GM23338 (cell line): ENCODE results near the gene MCAT. TPM values are rescaled to one million over a fixed set of nuclear protein-coding genes. Genes with fewer than 3 reads are reported as not detected.

Source experiments
- ATAC-seq: fragments of 200-7000 bp; cut with Tn5 transposase; 3 replicates; pipeline ENCODE4 v1.9.1; 2020
- DNase-seq: peaks from one replicate; pipeline ENCODE4 v3.0.0-alpha.2; 2015; ENCODE audit warnings: low spot score
- H2AFZ ChIP-seq: fragments of 200-600 bp; sonication (generic); 2 replicates; pipeline ENCODE4 v1.8.0; 2016; ENCODE audit warnings: antibody characterized with exemption, mild to moderate bottlenecking, moderate library complexity
- H3F3A ChIP-seq: fragments of 200-600 bp; sonication (generic); replicated peaks from 2 replicates; pipeline ENCODE4 v1.8.0; 2017; ENCODE audit warnings: antibody characterized with exemption, mixed run types, low read depth
- H3K27ac ChIP-seq: fragments of 200-600 bp; sonication (generic); 2 replicates; pipeline ENCODE4 v1.6.1; 2016; ENCODE audit warnings: low read depth
- H3K27me3 ChIP-seq: fragments of 200-600 bp; sonication (generic); 2 replicates; pipeline ENCODE4 v1.8.0; 2016; ENCODE audit warnings: mild to moderate bottlenecking, mixed run types, moderate library complexity; ENCODE audit not compliant: insufficient read depth
- H3K36me3 ChIP-seq: fragments of 200-600 bp; sonication (generic); 2 replicates; pipeline ENCODE4 v1.8.0; 2016; ENCODE audit warnings: mild to moderate bottlenecking; ENCODE audit not compliant: insufficient read depth
- H3K4me1 ChIP-seq: fragments of 200-600 bp; sonication (generic); 2 replicates; pipeline ENCODE4 v1.8.0; 2016; ENCODE audit warnings: mild to moderate bottlenecking, moderate library complexity; ENCODE audit not compliant: insufficient read depth
- H3K4me2 ChIP-seq: fragments of 200-600 bp; sonication (generic); 2 replicates; pipeline ENCODE4 v1.7.1; 2017; ENCODE audit warnings: mixed run types
- H3K4me3 ChIP-seq: fragments of 200-600 bp; sonication (generic); 2 replicates; pipeline ENCODE4 v1.6.1; 2016; ENCODE audit warnings: mixed run types
- H3K79me2 ChIP-seq: fragments of 200-600 bp; sonication (generic); replicated peaks from 2 replicates; pipeline ENCODE4 v1.8.0; 2017; ENCODE audit warnings: mild to moderate bottlenecking; ENCODE audit not compliant: insufficient read depth
- H3K9me2 ChIP-seq: fragments of 200-600 bp; sonication (generic); 2 replicates; pipeline ENCODE4 v1.8.0; 2017; ENCODE audit not compliant: insufficient read depth
- H4K20me1 ChIP-seq: fragments of 200-600 bp; sonication (generic); replicated peaks from 2 replicates; pipeline ENCODE4 v1.8.0; 2017; ENCODE audit warnings: mild to moderate bottlenecking; ENCODE audit not compliant: insufficient read depth
- H3K27ac Mint-ChIP-seq: 2 replicates; pipeline ENCODE4 v1.8.0; 2020; ENCODE audit warnings: inconsistent platforms, mild to moderate bottlenecking, moderate library complexity, mixed read lengths
- H3K27me3 Mint-ChIP-seq: 3 replicates; pipeline ENCODE4 v1.8.0; 2022; ENCODE audit warnings: low read depth, mild to moderate bottlenecking, moderate library complexity, mixed read lengths, inconsistent platforms; ENCODE audit not compliant: insufficient read depth, poor library complexity
- H3K36me3 Mint-ChIP-seq: 3 replicates; pipeline ENCODE4 v1.8.0; 2021; ENCODE audit warnings: low read depth, mild to moderate bottlenecking, inconsistent platforms, moderate library complexity, mixed read lengths
- H3K4me1 Mint-ChIP-seq: 3 replicates; pipeline ENCODE4 v1.8.0; 2020; ENCODE audit warnings: mild to moderate bottlenecking, inconsistent platforms, mixed read lengths
- H3K4me3 Mint-ChIP-seq: 3 replicates; pipeline ENCODE4 v1.8.0; 2021; ENCODE audit warnings: moderate library complexity, mild to moderate bottlenecking, inconsistent platforms, mixed read lengths
- H3K9me3 Mint-ChIP-seq: 3 replicates; pipeline ENCODE4 v1.8.0; 2020; ENCODE audit warnings: moderate library complexity, mild to moderate bottlenecking, inconsistent platforms, mixed read lengths
- EZH2phosphoT487 ChIP-seq: fragments of 200-600 bp; sonication (generic); IDR thresholded peaks from one replicate; pipeline ENCODE4 v1.8.1; 2018; ENCODE audit warnings: antibody characterized with exemption; ENCODE audit not compliant: unreplicated experiment
- JUNB ChIP-seq: IDR thresholded peaks from one replicate; pipeline ENCODE4 v1.6.1; 2016; ENCODE audit warnings: antibody characterized with exemption; ENCODE audit not compliant: unreplicated experiment
- STAT1 ChIP-seq: IDR thresholded peaks from one replicate; pipeline ENCODE4 v1.6.1; 2016; ENCODE audit warnings: antibody characterized with exemption; ENCODE audit not compliant: unreplicated experiment
- ZNF331 ChIP-seq: fragments of 250-450 bp; sonication (Bioruptor Pico); IDR thresholded peaks from 2 replicates; pipeline ENCODE4 v1.5.0; 2020; ENCODE audit warnings: low read depth, mild to moderate bottlenecking, moderate library complexity
- polyA plus RNA-seq: library from polyadenylated mRNA; unstranded; fragments of >200 nt; fragmentation: Nextera tagmentation; extraction: Ambion mirVana; gene quantifications from 2 replicates; pipeline ENCODE4 v1.2.1, GENCODE V29; 2016
- total RNA-seq: library from RNA; depleted of rRNA; stranded (reverse); fragments of >200 nt; shearing (Covaris generic); gene quantifications from 2 replicates; pipeline ENCODE4 v1.2.3, GENCODE V29; 2014
- TF ChIP-seq, protein P1 (sequence below): fragments of 250-450 bp; sonication (Bioruptor Pico); IDR thresholded peaks from 2 replicates; pipeline ENCODE4 v1.5.0; 2020; ENCODE audit warnings: mild to moderate bottlenecking, moderate library complexity
- TF ChIP-seq, protein P2 (sequence below): IDR thresholded peaks from 2 replicates; pipeline ENCODE4 v1.6.1; 2016; ENCODE audit warnings: antibody characterized with exemption
- TF ChIP-seq, protein P3 (sequence below), 2 experiments: fragments of 200-600 bp in 1 of 2; sonication (generic) in 1 of 2; conservative IDR thresholded peaks; 2 replicates each; pipeline versions ENCODE4 v1.5.1 to v1.6.1; 2016 to 2017; ENCODE audit warnings: antibody characterized with exemption in 2 of 2, low read depth in 2 of 2, mild to moderate bottlenecking in 2 of 2, moderate library complexity in 1 of 2

MCAT gene
- total and polyA plus RNA-seq, 2 experiments from 2014 or later = 9.7 to 16.9 TPM

DNA sequence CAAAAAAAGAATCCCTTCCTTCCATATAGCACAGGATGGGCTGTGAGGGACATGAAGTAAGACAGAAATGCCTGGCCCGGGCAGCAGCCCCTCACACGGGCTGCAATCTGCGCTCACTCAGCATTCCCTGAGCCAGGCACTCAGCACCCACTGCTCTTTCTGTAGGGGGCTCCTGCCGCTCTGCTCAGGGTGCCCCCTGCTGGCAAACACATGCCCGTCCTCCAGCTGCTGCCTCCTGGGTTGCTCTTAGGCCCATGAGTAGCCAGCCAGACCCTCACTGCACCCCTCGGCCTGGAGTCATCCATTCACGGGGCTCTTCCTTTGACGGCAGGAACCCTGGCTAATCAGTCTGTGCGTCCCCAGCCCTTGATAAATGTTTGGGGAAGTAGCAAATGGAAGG lies 6.9 kb downstream of the MCAT start:
- peaks cover 4% of the 10 kb centered on the region; the same call in 1 of the 2 replicates for H3K36me3 ChIP-seq
- peaks cover 4% of the 10 kb centered on the region; the same call in 1 of the 2 replicates for H4K20me1 ChIP-seq
- H3K27ac ChIP-seq = 0 out of 2 replicates have a peak overlapping the region, but pooled peaks have one; percentile 14
- peaks cover 68% of the 10 kb centered on the region; the same call in 2 of the 3 replicates for H3K36me3 Mint-ChIP-seq
- no peak overlapping the region; the same call in 1 of the 2 replicates for H3K27ac Mint-ChIP-seq
- H3K9me3 Mint-ChIP-seq = no peaks in the 10 kb centered on the region
- no peaks in the 10 kb centered on the region for H3K4me1 ChIP-seq
- H3K4me3 ChIP-seq = no peak overlapping the region
- ATAC-seq (peak; percentile 96), DNase-seq (peak; percentile 74)
- H3K9me2 ChIP-seq = no peaks in the 10 kb centered on the region
- peaks cover 4% of the 10 kb centered on the region for H3K27me3 Mint-ChIP-seq
- TF ChIP-seq JUNB = no peak
- TF ChIP-seq, protein P1, sequence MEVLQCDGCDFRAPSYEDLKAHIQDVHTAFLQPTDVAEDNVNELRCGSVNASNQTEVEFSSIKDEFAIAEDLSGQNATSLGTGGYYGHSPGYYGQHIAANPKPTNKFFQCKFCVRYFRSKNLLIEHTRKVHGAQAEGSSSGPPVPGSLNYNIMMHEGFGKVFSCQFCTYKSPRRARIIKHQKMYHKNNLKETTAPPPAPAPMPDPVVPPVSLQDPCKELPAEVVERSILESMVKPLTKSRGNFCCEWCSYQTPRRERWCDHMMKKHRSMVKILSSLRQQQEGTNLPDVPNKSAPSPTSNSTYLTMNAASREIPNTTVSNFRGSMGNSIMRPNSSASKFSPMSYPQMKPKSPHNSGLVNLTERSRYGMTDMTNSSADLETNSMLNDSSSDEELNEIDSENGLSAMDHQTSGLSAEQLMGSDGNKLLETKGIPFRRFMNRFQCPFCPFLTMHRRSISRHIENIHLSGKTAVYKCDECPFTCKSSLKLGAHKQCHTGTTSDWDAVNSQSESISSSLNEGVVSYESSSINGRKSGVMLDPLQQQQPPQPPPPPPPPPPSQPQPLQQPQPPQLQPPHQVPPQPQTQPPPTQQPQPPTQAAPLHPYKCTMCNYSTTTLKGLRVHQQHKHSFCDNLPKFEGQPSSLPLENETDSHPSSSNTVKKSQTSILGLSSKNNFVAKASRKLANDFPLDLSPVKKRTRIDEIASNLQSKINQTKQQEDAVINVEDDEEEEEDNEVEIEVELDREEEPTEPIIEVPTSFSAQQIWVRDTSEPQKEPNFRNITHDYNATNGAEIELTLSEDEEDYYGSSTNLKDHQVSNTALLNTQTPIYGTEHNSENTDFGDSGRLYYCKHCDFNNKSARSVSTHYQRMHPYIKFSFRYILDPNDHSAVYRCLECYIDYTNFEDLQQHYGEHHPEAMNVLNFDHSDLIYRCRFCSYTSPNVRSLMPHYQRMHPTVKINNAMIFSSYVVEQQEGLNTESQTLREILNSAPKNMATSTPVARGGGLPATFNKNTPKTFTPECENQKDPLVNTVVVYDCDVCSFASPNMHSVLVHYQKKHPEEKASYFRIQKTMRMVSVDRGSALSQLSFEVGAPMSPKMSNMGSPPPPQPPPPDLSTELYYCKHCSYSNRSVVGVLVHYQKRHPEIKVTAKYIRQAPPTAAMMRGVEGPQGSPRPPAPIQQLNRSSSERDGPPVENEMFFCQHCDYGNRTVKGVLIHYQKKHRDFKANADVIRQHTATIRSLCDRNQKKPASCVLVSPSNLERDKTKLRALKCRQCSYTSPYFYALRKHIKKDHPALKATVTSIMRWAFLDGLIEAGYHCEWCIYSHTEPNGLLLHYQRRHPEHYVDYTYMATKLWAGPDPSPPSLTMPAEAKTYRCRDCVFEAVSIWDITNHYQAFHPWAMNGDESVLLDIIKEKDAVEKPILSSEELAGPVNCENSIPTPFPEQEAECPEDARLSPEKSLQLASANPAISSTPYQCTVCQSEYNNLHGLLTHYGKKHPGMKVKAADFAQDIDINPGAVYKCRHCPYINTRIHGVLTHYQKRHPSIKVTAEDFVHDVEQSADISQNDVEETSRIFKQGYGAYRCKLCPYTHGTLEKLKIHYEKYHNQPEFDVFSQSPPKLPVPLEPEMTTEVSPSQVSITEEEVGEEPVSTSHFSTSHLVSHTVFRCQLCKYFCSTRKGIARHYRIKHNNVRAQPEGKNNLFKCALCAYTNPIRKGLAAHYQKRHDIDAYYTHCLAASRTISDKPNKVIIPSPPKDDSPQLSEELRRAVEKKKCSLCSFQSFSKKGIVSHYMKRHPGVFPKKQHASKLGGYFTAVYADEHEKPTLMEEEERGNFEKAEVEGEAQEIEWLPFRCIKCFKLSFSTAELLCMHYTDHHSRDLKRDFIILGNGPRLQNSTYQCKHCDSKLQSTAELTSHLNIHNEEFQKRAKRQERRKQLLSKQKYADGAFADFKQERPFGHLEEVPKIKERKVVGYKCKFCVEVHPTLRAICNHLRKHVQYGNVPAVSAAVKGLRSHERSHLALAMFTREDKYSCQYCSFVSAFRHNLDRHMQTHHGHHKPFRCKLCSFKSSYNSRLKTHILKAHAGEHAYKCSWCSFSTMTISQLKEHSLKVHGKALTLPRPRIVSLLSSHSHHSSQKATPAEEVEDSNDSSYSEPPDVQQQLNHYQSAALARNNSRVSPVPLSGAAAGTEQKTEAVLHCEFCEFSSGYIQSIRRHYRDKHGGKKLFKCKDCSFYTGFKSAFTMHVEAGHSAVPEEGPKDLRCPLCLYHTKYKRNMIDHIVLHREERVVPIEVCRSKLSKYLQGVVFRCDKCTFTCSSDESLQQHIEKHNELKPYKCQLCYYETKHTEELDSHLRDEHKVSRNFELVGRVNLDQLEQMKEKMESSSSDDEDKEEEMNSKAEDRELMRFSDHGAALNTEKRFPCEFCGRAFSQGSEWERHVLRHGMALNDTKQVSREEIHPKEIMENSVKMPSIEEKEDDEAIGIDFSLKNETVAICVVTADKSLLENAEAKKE (CRISPR knock-in tag) = no peak
- no peak for TF ChIP-seq EZH2phosphoT487
- TF ChIP-seq, protein P2, sequence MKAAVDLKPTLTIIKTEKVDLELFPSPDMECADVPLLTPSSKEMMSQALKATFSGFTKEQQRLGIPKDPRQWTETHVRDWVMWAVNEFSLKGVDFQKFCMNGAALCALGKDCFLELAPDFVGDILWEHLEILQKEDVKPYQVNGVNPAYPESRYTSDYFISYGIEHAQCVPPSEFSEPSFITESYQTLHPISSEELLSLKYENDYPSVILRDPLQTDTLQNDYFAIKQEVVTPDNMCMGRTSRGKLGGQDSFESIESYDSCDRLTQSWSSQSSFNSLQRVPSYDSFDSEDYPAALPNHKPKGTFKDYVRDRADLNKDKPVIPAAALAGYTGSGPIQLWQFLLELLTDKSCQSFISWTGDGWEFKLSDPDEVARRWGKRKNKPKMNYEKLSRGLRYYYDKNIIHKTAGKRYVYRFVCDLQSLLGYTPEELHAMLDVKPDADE = no peak
- no peak for TF ChIP-seq STAT1
- TF ChIP-seq ZNF331 (CRISPR knock-in tag) = no peak
- TF ChIP-seq, protein P3, sequence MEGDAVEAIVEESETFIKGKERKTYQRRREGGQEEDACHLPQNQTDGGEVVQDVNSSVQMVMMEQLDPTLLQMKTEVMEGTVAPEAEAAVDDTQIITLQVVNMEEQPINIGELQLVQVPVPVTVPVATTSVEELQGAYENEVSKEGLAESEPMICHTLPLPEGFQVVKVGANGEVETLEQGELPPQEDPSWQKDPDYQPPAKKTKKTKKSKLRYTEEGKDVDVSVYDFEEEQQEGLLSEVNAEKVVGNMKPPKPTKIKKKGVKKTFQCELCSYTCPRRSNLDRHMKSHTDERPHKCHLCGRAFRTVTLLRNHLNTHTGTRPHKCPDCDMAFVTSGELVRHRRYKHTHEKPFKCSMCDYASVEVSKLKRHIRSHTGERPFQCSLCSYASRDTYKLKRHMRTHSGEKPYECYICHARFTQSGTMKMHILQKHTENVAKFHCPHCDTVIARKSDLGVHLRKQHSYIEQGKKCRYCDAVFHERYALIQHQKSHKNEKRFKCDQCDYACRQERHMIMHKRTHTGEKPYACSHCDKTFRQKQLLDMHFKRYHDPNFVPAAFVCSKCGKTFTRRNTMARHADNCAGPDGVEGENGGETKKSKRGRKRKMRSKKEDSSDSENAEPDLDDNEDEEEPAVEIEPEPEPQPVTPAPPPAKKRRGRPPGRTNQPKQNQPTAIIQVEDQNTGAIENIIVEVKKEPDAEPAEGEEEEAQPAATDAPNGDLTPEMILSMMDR (conservative IDR thresholded peaks at IDR 0.05; ENCODE audit: low read depth in 2 of 2) = peak; percentile 58 to 80
- no peaks in the 10 kb centered on the region for H3K4me1 Mint-ChIP-seq
- no peaks in the 10 kb centered on the region for H3F3A ChIP-seq
- H3K79me2 ChIP-seq = no peaks in the 10 kb centered on the region
- no peak overlapping the region for H2AFZ ChIP-seq
- no peaks in the 10 kb centered on the region for H3K27me3 ChIP-seq
- no peak overlapping the region for H3K4me2 ChIP-seq
- no peak overlapping the region for H3K4me3 Mint-ChIP-seq
